ENCODE measurements around the gene UTP15. TPM values are rescaled to one million over a fixed set of nuclear protein-coding genes. Genes with fewer than 3 reads are reported as not detected.

UTP15 gene
- polyA plus RNA-seq (2012; ENCODE audit: insufficient read length, low read depth), result 10.4 TPM

DNA sequence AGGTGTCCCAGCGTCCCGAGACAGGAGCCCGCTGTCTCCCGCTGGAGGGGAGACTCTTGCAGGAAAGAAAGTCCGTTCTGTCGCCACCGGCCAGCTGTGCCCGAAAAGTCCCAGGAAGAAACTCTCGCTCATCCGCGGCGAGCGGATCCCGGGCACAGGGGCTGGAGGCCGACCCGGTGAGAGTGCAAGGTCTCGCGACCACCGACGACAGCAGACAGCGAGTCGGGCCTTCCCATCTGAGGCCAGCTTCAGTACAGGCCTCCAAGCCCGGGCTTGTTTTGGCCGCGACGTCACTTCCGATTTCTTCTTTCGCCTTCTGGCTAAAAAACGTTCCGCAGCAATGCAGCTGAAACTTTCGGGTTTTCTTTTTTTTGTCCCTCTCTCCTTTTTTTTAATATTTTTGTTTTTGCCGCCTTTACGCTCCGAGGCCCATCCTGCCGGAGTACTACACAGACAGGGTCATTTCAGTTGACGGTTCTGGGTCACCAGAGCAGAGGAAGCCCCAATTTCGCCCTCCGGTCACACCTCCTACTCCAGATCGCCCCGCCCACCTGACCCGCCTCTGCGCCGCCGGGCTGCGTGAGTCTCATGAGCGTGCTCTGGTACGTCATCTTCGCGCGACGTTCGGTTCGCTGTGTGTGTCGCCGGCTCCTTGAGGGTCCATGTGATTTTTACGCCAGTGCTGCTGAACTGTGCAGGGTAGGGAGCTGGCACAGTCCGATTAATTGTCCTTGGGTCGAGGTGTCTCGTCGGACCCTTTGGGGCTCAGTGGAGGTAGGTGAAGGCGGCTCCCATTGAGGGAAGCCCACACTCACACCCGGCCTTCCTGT, at the start of gene UTP15, which contains the start of gene ANKRA2:
Gene UTP15, plus strand, starts transcription at position 605 of the 830 bp plus-strand sequence. CDS start 1,602 bp downstream, outside the sequence.
Gene ANKRA2, minus strand, starts transcription at position 501 of the 830 bp plus-strand sequence. CDS start 2,758 bp downstream, outside the sequence.
- TF ChIP-seq TAF1 (IDR thresholded peaks at IDR 0.05; ENCODE audit: borderline replicate concordance, insufficient read depth, low read length), result 0 out of 2 replicates have a peak, but pooled peaks have one; percentile 61
- peak; percentile 98; the same call in 1 of the 2 replicates for TF ChIP-seq SIN3A (IDR thresholded peaks at IDR 0.05; ENCODE audit: borderline replicate concordance, insufficient read depth, low read length)
- peak; percentile 92 for TF ChIP-seq FOXP2 (optimal IDR thresholded peaks at IDR 0.05; ENCODE audit: borderline replicate concordance, extremely low read depth, extremely low read length, insufficient read depth)
- TF ChIP-seq POLR2AphosphoS5 (IDR thresholded peaks at IDR 0.05; ENCODE audit: low read depth, low read length), result peak; percentile 77; the same call in 1 of the 2 replicates
- TF ChIP-seq, protein P1, sequence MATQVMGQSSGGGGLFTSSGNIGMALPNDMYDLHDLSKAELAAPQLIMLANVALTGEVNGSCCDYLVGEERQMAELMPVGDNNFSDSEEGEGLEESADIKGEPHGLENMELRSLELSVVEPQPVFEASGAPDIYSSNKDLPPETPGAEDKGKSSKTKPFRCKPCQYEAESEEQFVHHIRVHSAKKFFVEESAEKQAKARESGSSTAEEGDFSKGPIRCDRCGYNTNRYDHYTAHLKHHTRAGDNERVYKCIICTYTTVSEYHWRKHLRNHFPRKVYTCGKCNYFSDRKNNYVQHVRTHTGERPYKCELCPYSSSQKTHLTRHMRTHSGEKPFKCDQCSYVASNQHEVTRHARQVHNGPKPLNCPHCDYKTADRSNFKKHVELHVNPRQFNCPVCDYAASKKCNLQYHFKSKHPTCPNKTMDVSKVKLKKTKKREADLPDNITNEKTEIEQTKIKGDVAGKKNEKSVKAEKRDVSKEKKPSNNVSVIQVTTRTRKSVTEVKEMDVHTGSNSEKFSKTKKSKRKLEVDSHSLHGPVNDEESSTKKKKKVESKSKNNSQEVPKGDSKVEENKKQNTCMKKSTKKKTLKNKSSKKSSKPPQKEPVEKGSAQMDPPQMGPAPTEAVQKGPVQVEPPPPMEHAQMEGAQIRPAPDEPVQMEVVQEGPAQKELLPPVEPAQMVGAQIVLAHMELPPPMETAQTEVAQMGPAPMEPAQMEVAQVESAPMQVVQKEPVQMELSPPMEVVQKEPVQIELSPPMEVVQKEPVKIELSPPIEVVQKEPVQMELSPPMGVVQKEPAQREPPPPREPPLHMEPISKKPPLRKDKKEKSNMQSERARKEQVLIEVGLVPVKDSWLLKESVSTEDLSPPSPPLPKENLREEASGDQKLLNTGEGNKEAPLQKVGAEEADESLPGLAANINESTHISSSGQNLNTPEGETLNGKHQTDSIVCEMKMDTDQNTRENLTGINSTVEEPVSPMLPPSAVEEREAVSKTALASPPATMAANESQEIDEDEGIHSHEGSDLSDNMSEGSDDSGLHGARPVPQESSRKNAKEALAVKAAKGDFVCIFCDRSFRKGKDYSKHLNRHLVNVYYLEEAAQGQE (IDR thresholded peaks at IDR 0.05; ENCODE audit: insufficient read depth in 1 of 2, low read depth in 2 of 2, low read length in 2 of 2), result 0 out of 4 replicates have a peak, but pooled peaks of 1 of the 2 experiments have one; percentile 14

- peak; percentile 54 for TF ChIP-seq FOXP2 (optimal IDR thresholded peaks at IDR 0.05; ENCODE audit: borderline replicate concordance, extremely low read depth, extremely low read length, insufficient read depth)
- TF ChIP-seq SIN3A (IDR thresholded peaks at IDR 0.05; ENCODE audit: borderline replicate concordance, insufficient read depth, low read length), result no peak
Measured at GRCh38 chr5:73519531-73520283, 45.8 kb upstream of the UTP15 start.

GRCh38 chr5:73522989-73523388, 42.6 kb upstream of the UTP15 start:
- TF ChIP-seq, protein P1 (IDR thresholded peaks at IDR 0.05; ENCODE audit: insufficient read depth in 1 of 2, low read depth in 2 of 2, low read length in 2 of 2), result no peak
- TF ChIP-seq TAF1 (IDR thresholded peaks at IDR 0.05; ENCODE audit: borderline replicate concordance, insufficient read depth, low read length) (no peak), SIN3A (IDR thresholded peaks at IDR 0.05; ENCODE audit: borderline replicate concordance, insufficient read depth, low read length) (no peak), FOXP2 (optimal IDR thresholded peaks at IDR 0.05; ENCODE audit: borderline replicate concordance, extremely low read depth, extremely low read length, insufficient read depth) (no peak), POLR2AphosphoS5 (IDR thresholded peaks at IDR 0.05; ENCODE audit: low read depth, low read length) (no peak)

GRCh38 chr5:73523861-73524260, 41.7 kb upstream of the UTP15 start:
- no peak for TF ChIP-seq FOXP2 (optimal IDR thresholded peaks at IDR 0.05; ENCODE audit: borderline replicate concordance, extremely low read depth, extremely low read length, insufficient read depth)
- TF ChIP-seq TAF1 (IDR thresholded peaks at IDR 0.05; ENCODE audit: borderline replicate concordance, insufficient read depth, low read length), result no peak
- no peak for TF ChIP-seq POLR2AphosphoS5 (IDR thresholded peaks at IDR 0.05; ENCODE audit: low read depth, low read length)
- TF ChIP-seq, protein P1 (IDR thresholded peaks at IDR 0.05; ENCODE audit: insufficient read depth in 1 of 2, low read depth in 2 of 2, low read length in 2 of 2), result no peak
- TF ChIP-seq SIN3A (IDR thresholded peaks at IDR 0.05; ENCODE audit: borderline replicate concordance, insufficient read depth, low read length), result no peak

DNA sequence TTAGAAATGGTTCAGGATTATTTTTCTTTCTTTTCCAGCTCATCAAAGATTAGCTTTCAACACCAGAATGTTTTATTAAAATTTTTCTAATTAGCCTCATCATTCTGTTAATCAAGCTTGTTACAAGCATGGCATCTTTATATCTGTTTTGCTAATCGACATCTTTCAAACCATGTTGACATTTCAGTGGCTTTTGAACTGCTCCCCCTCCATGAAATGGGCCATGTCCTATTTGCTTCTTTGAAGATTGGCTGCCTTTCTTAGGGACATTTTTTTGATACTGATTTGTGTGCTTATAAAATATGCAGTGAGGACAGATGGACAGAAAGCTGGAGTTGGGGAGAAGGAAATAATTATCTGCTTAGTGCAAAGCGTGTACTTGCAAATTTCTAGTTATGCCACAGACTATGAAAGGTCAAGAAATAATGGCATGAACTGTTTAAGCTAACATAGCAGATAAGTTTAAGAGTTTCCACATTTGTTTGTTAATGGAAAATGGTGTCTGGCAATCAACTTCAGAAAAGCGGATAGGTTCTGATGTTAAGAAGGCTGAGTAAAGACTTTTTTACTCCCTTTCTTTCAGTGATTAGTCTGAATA, 39.8 kb upstream of the UTP15 start:
- TF ChIP-seq FOXP2 (optimal IDR thresholded peaks at IDR 0.05; ENCODE audit: borderline replicate concordance, extremely low read depth, extremely low read length, insufficient read depth), result no peak
- no peak for TF ChIP-seq TAF1 (IDR thresholded peaks at IDR 0.05; ENCODE audit: borderline replicate concordance, insufficient read depth, low read length)
- no peak for TF ChIP-seq POLR2AphosphoS5 (IDR thresholded peaks at IDR 0.05; ENCODE audit: low read depth, low read length)
- TF ChIP-seq SIN3A (IDR thresholded peaks at IDR 0.05; ENCODE audit: borderline replicate concordance, insufficient read depth, low read length), result no peak
- TF ChIP-seq, protein P1 (IDR thresholded peaks at IDR 0.05; ENCODE audit: insufficient read depth in 1 of 2, low read depth in 2 of 2, low read length in 2 of 2), result no peak

Measured in PFSK-1 (cell line).